Measurements from ENCODE around the gene USP6NL.

DNA sequence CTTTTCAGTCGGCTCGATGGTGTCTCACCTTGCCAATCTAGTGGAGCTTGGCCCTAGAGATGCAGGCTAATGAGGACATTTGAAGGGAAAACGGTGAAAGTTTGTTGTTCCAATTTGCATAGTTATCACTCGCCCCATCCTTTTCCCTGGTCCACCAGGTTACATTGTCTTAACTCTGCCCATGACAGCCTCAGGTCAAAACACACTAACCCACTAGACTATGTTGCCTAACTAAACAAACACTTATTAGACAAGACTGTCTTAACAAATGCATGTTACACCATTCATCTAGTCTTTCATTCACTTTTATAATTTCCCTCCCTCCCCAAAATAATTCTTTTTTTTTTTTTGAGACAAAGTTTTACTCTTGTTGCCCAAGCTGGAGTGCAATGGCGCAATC lies 40.7 kb downstream of the USP6NL start:
- no peak for TF ChIP-seq HDGF (IDR thresholded peaks at IDR 0.05; ENCODE audit: borderline replicate concordance)
- no peak for TF ChIP-seq FOXM1 (IDR thresholded peaks at IDR 0.05; ENCODE audit: borderline replicate concordance)
- no peak for TF ChIP-seq ZNF384 (IDR thresholded peaks at IDR 0.05)
- no peak for TF ChIP-seq FOXK2 (IDR thresholded peaks at IDR 0.05)
- TF ChIP-seq LEF1 (IDR thresholded peaks at IDR 0.05; ENCODE audit: borderline replicate concordance), result no peak
- TF ChIP-seq TARDBP (IDR thresholded peaks at IDR 0.05), result no peak
- no peak for TF ChIP-seq BHLHE40 (IDR thresholded peaks at IDR 0.05; ENCODE audit: borderline replicate concordance)
- no peak for TF ChIP-seq SP1 (IDR thresholded peaks at IDR 0.05)
